ENCODE measurements around the gene PRKD1.

The PRKD1 gene

GRCh38 chr14:29654901-29655550 is 272.6 kb downstream of the PRKD1 start:
- DNase-seq: no peak

DNA sequence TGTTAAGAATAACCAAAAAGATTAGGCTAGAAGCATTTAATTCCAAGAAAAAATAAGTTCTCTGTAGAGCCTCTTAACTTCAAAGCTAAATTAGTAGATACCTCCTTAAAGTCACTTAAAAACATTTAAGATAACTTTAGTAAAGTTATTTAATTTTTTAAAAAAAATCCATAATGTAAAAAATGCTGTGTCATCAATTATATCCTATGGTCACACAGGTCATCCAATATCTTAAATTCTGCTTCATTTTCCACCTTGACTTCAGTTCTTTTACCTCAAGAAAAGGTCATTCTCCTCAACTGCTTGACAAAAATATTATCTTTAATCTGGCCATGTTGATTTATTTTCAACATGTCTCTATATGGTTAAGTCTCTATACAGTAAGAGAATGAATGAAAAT is 274.3 kb downstream of the PRKD1 start:
- DNase-seq: no peak

DNA sequence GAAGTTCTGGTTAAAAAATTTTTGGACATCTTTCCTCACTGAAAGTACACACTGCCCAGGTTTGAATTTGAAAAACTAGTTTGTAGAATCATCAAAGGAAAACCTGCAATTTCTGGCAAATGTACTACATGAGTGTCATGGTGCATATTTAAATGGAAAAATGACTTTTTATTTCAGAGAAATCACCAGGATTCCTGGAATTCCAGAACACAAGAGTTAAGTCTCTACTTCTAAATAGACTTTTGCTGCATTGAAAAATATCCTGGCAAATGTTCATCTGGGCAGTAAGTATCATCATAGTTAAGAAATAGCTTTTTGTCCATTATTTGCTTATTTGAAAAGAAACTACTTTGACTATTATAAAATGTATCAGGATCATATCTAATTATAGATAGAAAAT is 275.1 kb downstream of the PRKD1 start:
- no peak for DNase-seq

GRCh38 chr14:29650554-29651269 is 276.9 kb downstream of the PRKD1 start:
- no peak for DNase-seq

- DNase-seq: no peak
Observed at GRCh38 chr14:29649170-29649569, 278.5 kb downstream of the PRKD1 start.

DNA sequence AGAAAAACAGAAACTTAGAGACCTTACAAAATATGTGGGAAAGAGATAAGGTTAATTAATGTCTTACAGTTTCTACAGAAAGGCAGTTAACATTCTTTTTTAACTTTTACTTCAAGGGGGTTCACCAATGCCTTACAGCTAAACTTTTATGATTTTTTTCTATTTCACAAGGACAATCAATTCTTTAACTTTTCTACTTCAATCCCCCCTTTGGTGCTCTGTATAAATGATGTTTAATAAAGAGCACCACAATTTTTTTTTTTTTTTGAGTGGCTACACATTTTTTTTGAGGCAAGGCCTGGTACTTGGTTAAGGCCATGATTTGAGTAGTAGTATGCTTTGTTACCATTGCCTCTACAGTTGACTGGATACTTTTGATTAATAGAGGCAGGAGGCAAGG is 279.6 kb downstream of the PRKD1 start:
- DNase-seq: no peak

DNA sequence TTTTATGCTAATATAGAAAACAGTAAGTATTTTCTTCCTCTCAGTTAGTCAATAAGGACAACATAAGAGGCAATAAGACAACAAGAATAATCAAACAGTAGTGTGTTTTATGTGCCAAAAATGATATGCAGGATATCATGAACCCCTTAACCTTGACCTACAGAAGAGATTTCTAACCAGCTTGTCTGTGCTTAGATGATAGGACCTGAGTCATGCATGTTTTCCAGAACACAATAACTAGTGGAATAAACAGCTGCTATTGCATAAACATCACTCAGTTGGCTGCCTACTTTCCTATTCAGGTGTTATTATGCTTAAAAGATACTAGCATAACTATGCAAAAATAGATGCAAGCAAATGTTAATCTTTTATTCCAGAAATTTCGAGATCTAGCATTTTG is 282.5 kb downstream of the PRKD1 start:
- DNase-seq: no peak

DNA sequence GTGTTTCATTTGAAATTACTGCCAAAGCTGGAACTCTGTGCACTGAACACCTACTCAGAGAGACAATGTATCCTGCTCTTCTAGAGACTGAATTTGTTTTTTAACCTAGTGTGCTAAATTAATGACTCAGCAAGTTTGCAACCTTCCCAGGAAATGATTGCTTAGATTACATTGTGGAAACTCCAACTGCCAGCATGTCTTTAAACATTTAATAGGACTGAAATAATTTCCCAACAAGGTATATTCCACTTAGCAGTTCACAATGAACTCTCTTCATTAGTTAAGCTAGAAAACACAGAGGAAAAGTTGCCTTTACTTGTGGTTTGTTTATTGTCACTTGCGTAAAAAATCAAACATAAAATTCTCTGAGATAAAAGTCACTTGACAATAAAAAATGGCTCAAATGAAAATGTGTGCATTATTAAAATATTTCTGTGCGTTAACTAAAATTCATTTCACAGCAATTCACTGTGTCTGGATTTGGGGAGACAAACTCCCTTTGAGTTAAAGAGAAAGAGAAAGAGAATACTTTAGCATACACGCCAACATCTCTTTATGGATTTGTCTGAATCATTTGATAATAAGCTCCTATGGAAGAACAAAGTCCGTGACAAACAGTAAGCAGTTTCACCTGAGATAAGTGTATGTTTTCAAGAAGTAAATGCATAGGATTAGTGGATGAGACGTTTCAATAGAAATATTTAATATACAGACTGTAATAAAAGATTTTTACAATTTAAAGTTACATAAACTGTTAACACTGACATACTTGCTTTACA is 284.0 kb downstream of the PRKD1 start:
- no peak for DNase-seq

DNA sequence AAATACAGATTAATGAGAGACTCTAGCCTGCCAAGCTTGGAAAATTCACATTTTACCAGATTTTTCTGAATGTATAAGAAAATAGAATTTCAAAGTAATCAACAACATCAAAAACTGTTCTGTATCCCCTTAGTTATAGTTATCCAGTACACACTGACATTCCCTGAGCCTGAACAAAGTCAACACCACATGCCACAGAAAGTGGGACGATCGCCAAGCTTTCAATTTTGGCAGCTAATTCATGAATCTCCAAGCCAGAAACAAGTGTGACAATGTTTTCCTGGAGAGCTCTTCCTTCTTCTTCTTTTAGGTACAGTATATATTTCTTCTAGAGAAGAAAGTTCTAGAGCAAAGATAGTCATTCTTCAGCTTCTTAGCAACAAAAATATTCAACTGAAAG is 290.2 kb downstream of the PRKD1 start:
- no peak for DNase-seq

DNA sequence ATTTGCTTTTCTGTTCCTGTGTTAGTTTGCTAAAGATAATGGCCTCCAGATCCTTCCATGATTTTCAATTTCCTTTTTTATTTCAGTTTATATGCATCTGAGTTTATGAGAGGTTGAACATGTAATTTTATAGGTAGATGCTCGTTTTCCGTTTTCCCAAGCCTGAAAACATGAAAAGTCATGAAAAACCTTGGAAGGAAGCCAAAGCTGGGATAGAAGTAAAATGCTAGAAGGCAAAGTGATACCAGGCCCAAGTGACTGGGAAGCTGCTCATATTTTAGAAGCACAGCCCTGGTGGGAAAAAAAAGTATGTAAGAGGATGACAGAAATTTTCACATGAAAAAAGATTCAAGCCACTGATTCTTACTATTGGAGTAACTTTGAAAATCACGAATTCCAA is 290.8 kb downstream of the PRKD1 start:
- no peak for DNase-seq

DNA sequence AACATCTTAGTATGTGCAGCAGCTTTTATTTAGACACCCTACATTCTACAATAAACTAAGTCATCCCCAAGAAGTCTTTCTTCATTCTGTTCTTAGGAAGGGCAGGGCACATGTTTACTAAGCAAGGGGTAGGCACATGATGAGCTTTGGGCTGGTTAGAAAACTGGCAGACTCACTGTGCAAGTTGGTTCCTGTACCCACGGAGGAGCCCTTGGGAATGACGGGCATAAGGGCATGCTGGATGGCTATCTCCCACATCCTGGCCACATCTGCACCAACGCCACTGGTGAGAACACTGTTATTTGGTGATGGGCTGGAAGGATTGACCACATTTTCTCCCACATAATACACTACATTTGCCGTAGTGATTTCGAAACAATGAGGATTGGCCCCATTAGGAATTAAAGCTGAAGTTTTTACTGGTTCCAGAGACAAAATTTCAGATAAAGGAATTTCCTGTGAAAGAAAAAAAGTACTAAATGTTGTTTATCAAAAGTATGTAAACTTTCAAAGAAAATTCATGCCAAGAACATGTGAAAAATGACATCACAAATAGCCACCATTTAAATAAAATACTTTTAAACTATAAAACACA is 297.0 kb downstream of the PRKD1 start:
- DNase-seq: no peak

DNA sequence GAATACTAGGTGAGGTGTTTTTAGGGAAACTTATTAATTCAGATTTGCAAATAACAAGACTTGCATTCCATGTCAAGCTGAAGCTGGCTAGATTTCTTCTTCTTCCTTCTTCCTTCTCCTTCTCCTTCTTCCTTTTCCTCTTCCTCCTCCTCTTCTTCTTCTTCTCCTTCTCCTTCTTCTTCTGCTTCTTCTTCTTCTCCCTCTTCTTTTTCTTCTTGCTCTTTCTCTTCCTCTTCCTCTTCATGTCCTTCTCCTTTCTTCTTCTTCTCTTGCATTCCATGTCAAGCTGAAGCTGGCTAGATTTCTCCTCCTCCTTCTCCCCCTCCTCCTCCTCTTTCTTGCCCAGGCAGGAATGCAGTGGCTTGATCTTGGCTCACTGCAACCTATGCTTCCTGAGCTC is 297.8 kb downstream of the PRKD1 start:
- no peak for DNase-seq

DNA sequence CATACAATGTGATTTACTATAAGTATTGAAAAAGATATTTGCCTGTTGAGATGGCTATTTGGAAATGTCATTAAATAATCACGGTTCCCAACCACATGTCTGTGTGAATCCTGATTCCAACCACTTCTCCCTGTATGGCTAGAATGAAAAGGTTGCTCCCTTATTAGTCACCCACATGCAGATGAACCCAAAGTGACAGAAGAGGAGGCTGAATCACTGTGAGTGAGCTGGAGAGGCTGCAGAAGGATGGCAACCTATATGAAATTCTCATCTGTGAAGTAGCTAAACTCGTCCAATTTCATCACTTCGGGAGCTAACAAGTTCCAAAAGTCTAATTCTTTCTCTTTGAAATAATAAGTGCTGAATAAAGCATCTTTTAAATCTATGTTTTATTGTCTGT is 300.5 kb downstream of the PRKD1 start:
- DNase-seq: no peak

- no peak for DNase-seq
Observed at GRCh38 chr14:29618323-29619067, 309.2 kb downstream of the PRKD1 start.

DNA sequence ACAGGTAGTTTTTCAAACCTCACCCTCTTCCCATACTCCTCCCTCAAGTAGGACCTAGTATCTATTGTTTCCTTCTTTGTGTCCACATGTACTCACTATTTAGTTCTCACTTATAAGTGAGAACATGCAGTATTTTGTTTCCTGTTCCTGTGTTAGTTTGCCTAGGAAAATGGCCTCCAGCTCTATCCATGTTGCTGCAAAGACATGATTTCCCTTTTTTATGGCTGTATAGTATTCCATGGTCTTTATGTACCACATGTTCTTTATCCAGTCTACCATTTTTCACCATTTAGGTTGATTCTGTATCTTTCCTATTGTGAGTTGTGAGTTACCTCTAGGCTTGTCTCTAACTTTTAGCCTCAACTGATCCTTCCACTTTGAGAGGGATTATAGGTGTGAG is 310.7 kb downstream of the PRKD1 start:
- DNase-seq: no peak

DNA sequence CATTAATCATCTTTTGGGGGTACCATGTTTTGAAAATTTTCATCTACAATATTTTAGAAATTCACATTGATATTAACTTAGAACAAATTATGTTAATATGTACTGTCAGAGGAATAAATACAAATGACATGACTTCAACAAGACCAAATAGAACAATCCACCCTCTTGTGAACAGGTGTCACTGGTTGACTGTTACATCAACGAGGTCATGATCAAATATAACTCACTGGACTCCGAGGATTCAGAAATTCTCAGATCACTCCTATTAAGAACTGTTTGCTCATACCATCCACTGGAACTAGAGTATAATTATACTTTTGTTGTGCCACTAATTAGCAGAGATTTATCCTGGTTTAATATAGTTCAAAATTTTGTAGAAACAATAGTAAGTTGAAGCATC is 318.8 kb downstream of the PRKD1 start:
- DNase-seq: no peak

DNA sequence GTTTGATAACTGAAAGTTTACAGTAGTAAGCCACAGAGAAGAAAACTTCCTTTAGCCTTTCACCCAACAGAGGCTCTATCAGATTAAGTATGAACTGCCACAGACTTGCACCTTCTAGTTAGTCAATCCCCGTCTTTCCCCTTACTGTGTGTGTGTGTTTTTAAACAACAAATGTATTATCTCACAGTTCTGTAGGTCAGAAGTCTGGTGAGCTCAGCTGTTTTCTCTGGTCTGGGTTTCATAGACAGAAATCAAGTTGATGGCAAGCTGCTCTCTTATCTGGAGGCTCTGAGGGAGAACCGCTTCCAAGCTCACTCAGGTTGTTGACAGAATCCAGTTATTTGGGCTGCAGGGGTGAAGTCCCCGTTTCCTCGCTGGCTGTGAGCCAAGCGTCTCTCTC is 320.5 kb downstream of the PRKD1 start:
- no peak for DNase-seq

- no peak for DNase-seq
Observed at GRCh38 chr14:29603696-29604095, 324.0 kb downstream of the PRKD1 start.

GRCh38 chr14:29601616-29602015 is 326.0 kb downstream of the PRKD1 start:
- DNase-seq: no peak

- DNase-seq: no peak
Observed at GRCh38 chr14:29587761-29588470, 339.7 kb downstream of the PRKD1 start.

GRCh38 chr14:29587046-29587445 is 340.6 kb downstream of the PRKD1 start:
- DNase-seq: no peak

DNA sequence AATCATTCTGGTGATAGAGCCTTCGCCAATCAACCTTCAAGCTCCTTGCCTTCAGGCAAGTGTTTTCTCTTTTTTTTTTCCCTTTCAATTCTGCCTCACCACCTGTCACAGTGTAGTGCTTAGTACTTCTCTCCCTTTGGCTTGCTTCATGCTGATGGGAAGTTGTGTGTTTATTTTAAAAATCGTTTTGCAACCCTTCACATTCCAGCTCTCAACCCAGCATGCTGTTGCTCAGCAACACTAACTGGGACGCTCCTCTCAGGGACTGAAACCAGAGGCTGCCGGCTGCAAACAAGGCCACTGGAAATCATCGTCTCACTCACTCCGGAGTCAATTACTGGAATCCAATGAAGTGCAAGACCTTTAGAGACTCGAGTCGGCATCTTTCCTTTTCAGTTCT is 342.7 kb downstream of the PRKD1 start:
- DNase-seq: no peak

Measured in NK-92 treated with Interleukin-12 subunit alpha and Interleukin-12 subunit beta, amount 100 ng/mL, for 24 hours (cell line).